ENCODE measurements around the gene HIGD1C.

DNA sequence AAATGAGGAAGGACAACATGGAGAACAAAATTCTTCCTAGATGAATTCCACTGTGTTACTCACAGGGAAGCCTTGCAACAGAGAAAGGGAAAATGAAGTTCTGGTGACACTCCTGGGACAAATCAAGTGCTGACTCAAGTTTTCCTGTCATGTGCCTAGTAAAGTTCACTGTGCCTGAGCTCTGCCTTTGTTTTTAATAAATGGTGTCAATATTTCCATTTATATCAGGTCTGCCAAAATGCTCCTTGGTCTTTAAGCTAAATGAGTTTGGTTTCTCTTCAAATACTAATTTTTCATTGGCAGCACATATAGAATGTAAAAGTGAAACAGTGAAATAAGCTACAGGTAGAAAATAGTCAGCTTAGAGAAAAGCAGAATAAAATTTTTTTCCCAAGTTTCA lies 33.0 kb downstream of the HIGD1C start:
- TF ChIP-seq EZH2 (IDR thresholded peaks at IDR 0.05; ENCODE audit: insufficient read depth, poor library complexity, severe bottlenecking), result no peak
- no peak for TF ChIP-seq EZH2phosphoT487 (IDR thresholded peaks at IDR 0.05; ENCODE audit: insufficient read depth, low read depth)

Data from GM23248 (cell line).